Measurements from ENCODE around the gene XRCC4. TPM values are rescaled to one million over a fixed set of nuclear protein-coding genes. Genes with fewer than 3 reads are reported as not detected.

The XRCC4 gene
- total and polyA plus RNA-seq, 9 of the 15 experiments (the other 6 are each of a cell fraction or from before 2014, with no cell fraction given) = 13.6 to 61.6 (median 22.4) TPM

- TF ChIP-seq ZBTB11 (CRISPR knock-in tag; IDR thresholded peaks at IDR 0.05) (no peak), ZNF212 (CRISPR knock-in tag; IDR thresholded peaks at IDR 0.05) (no peak), CBX1 (IDR thresholded peaks at IDR 0.05; ENCODE audit: low read depth) (no peak)
Observed at GRCh38 chr5:83378624-83379289, 301.4 kb downstream of the XRCC4 start (continued).

- H3K9me1 ChIP-seq (ENCODE audit: control insufficient read depth, insufficient read depth, low read length) = no peaks in the 10 kb centered on the region
- no peaks in the 10 kb centered on the region for H3K4me1 ChIP-seq (replicated peaks in 1 of 2; ENCODE audit: control insufficient read depth in 2 of 2, insufficient read depth in 2 of 2, low read length in 2 of 2)
- H4K20me1 ChIP-seq (replicated peaks; ENCODE audit: control insufficient read depth, insufficient read depth, low read length) = no peaks in the 10 kb centered on the region
- no TSS peak for BruUV-seq (replicated peaks)
- H3K9ac ChIP-seq (ENCODE audit: insufficient read depth in 1 of 2, low read depth in 2 of 2, low read length in 2 of 2) = no peak overlapping the region
- H3K27ac ChIP-seq (ENCODE audit: extremely low read depth, low read depth, low read length) = no peak overlapping the region
- H3K4me3 ChIP-seq = no peak overlapping the region
- no peak for TF ChIP-seq FOSL1 (tag; conservative IDR thresholded peaks at IDR 0.05)
- CTCF ChIA-PET (ENCODE audit: low intra/inter-chr PET ratio) = no interaction called here
- no peaks in the 10 kb centered on the region for H3K79me2 ChIP-seq (ENCODE audit: control insufficient read depth, insufficient read depth, low read length)
- no peaks in the 10 kb centered on the region for H3K9me3 ChIP-seq (replicated peaks; ENCODE audit: control insufficient read depth, insufficient read depth, low read depth, low read length)
- POLR2A ChIA-PET = no interaction called here
- in situ Hi-C loops (cut with MboI) = no loop called here
- DNase-seq (ENCODE audit: extremely low read depth in 1 of 4, low spot score in 3 of 4) = no peak
- H3K36me3 ChIP-seq (ENCODE audit: control insufficient read depth, insufficient read depth, low read length) = no peaks in the 10 kb centered on the region
- intact Hi-C loops (cut with micrococcal nuclease) = no loop called here
- H3K27me3 ChIP-seq (ENCODE audit: control insufficient read depth in 2 of 2, insufficient read depth in 2 of 2, low read length in 2 of 2) = no peaks in the 10 kb centered on the region
- ATAC-seq = no peak
- FAIRE-seq = no peak
- no peak overlapping the region for H2AFZ ChIP-seq (ENCODE audit: low read depth, low read length)
- WGBS (ENCODE audit: insufficient coverage, low coverage, missing lambda C conversion rate) = 9% methylated on average over 4 of the region's 4 CpGs
- no peak overlapping the region for H3K4me2 ChIP-seq (ENCODE audit: insufficient read depth, low read length)
Observed at GRCh38 chr5:83385812-83386211, 308.5 kb downstream of the XRCC4 start.
